ENCODE measurements around the gene ICAM1. TPM values are rescaled to one million over a fixed set of nuclear protein-coding genes. Genes with fewer than 3 reads are reported as not detected.

Gene ICAM1
- total RNA-seq, 1 experiment from 2014 or later = 4.6 TPM

- no peak overlapping the region for H3K27ac Mint-ChIP-seq (ENCODE audit: low read depth, unreplicated experiment)
- ChIA-PET POLR2A (interaction anchor here (0.6 to 1.6 kb wide), 16 partner anchors 11 to 1965 kb away, joined by 3 to 8 read pairs (median 4); partner anchors contain the start of genes ICAM1, MRPL4, RAVER1 and TYK2), CTCF (interaction anchor here (0.6 to 1.4 kb wide), 10 partner anchors 12 to 361 kb away, joined by 3 to 6 read pairs (median 4); partner anchors contain the start of gene ICAM1)
- BruUV-seq (replicated peaks) = no TSS peak
- peaks cover 14% of the 10 kb centered on the region for H3K36me3 Mint-ChIP-seq (ENCODE audit: insufficient read depth, unreplicated experiment)
- intact Hi-C loops (cut with micrococcal nuclease) = no loop called here
- DNase-seq (ENCODE audit: unreplicated experiment) = peak; percentile 27
- peaks cover 15% of the 10 kb centered on the region for H3K4me1 Mint-ChIP-seq (ENCODE audit: insufficient read depth, unreplicated experiment)
- H3K4me3 Mint-ChIP-seq (ENCODE audit: unreplicated experiment) = peak overlapping the region; percentile 79
- H3K27me3 Mint-ChIP-seq (ENCODE audit: insufficient read depth, unreplicated experiment) = no peaks in the 10 kb centered on the region
- no peaks in the 10 kb centered on the region for H3K9me3 Mint-ChIP-seq (ENCODE audit: unreplicated experiment)
- TF ChIP-seq CTCF (IDR thresholded peaks at IDR 0.05; ENCODE audit: unreplicated experiment) = no peak
These were observed 20.8 kb downstream of the ICAM1 start for GRCh38 chr19:10291554-10292205.

GRCh38 chr19:10292206-10292788 lies 21.4 kb downstream of the ICAM1 start:
- intact Hi-C loops (cut with micrococcal nuclease) = no loop called here
- ChIA-PET CTCF (interaction anchor here (0.6 to 1.4 kb wide), 6 partner anchors 18 to 113 kb away, joined by 3 to 6 read pairs (median 4); partner anchors contain the start of gene ICAM1), POLR2A (interaction anchor here (0.6 to 1.6 kb wide), 7 partner anchors 21 to 197 kb away, joined by 3 to 8 read pairs (median 4); partner anchors contain the start of genes ICAM1 and RAVER1)
- no TSS peak for BruUV-seq (replicated peaks)
- peak overlapping the region; percentile 79 for H3K4me3 Mint-ChIP-seq (ENCODE audit: unreplicated experiment)
- H3K9me3 Mint-ChIP-seq (ENCODE audit: unreplicated experiment) = no peaks in the 10 kb centered on the region
- peaks cover 15% of the 10 kb centered on the region for H3K4me1 Mint-ChIP-seq (ENCODE audit: insufficient read depth, unreplicated experiment)
- peak; percentile 70 for DNase-seq (ENCODE audit: unreplicated experiment)
- no peaks in the 10 kb centered on the region for H3K27me3 Mint-ChIP-seq (ENCODE audit: insufficient read depth, unreplicated experiment)
- no peak overlapping the region for H3K27ac Mint-ChIP-seq (ENCODE audit: low read depth, unreplicated experiment)
- H3K36me3 Mint-ChIP-seq (ENCODE audit: insufficient read depth, unreplicated experiment) = peaks cover 17% of the 10 kb centered on the region
- no peak for TF ChIP-seq CTCF (IDR thresholded peaks at IDR 0.05; ENCODE audit: unreplicated experiment)

- H3K4me3 Mint-ChIP-seq (ENCODE audit: unreplicated experiment) = peak overlapping the region; percentile 79
- DNase-seq (ENCODE audit: unreplicated experiment) = no peak
- no TSS peak for BruUV-seq (replicated peaks)
- no peak overlapping the region for H3K27ac Mint-ChIP-seq (ENCODE audit: low read depth, unreplicated experiment)
- peaks cover 17% of the 10 kb centered on the region for H3K36me3 Mint-ChIP-seq (ENCODE audit: insufficient read depth, unreplicated experiment)
- intact Hi-C loops (cut with micrococcal nuclease) = no loop called here
- H3K9me3 Mint-ChIP-seq (ENCODE audit: unreplicated experiment) = no peaks in the 10 kb centered on the region
- no peak for TF ChIP-seq CTCF (IDR thresholded peaks at IDR 0.05; ENCODE audit: unreplicated experiment)
- POLR2A ChIA-PET = no interaction called here
- peaks cover 15% of the 10 kb centered on the region for H3K4me1 Mint-ChIP-seq (ENCODE audit: insufficient read depth, unreplicated experiment)
- CTCF ChIA-PET = interaction anchor here (1.2 kb wide), 1 partner anchor 22 kb away, joined by 3 read pairs; the partner anchor contains the start of gene ICAM1
- H3K27me3 Mint-ChIP-seq (ENCODE audit: insufficient read depth, unreplicated experiment) = no peaks in the 10 kb centered on the region
These were observed 22.1 kb downstream of the ICAM1 start for GRCh38 chr19:10292789-10293636.
